GM21526 (cell line): ENCODE results near the gene MLH3.
"Not testable (repeated sequence)": the region's sequence is repeated elsewhere in the genome, so short reads cannot be mapped to it uniquely, and the experiment has no call there.

Source experiments
- ATAC-seq: cut with Tn5 transposase; IDR thresholded peaks from one replicate; pipeline ENCODE4 v1.9.1; 2021; ENCODE audit warnings: moderate library complexity; ENCODE audit not compliant: unreplicated experiment, low FRiP score

Gene MLH3

GRCh38 chr14:75040507-75040906 lies 10.8 kb downstream of the MLH3 start:
- no peak for ATAC-seq

- ATAC-seq = no peak
Observed at GRCh38 chr14:75032939-75033338, 18.3 kb downstream of the MLH3 start.

GRCh38 chr14:75030147-75030546 lies 21.1 kb downstream of the MLH3 start:
- no peak for ATAC-seq

GRCh38 chr14:75025876-75026275 lies 25.4 kb downstream of the MLH3 start:
- no peak for ATAC-seq

GRCh38 chr14:75025082-75025481 lies 26.2 kb downstream of the MLH3 start:
- ATAC-seq = no peak

- no peak for ATAC-seq
Observed at GRCh38 chr14:75023108-75023507, 28.2 kb downstream of the MLH3 start.

GRCh38 chr14:75022655-75023054 lies 28.6 kb downstream of the MLH3 start:
- ATAC-seq = no peak

- ATAC-seq = no peak
Observed at GRCh38 chr14:75018694-75019093, 32.6 kb downstream of the MLH3 start.

GRCh38 chr14:75016815-75017214 lies 34.5 kb downstream of the MLH3 start:
- ATAC-seq = no peak

GRCh38 chr14:75015496-75015895 lies 35.8 kb downstream of the MLH3 start:
- ATAC-seq = no peak

- ATAC-seq = no peak
Observed at GRCh38 chr14:75013290-75013689, 38.0 kb downstream of the MLH3 start.

GRCh38 chr14:75011356-75011994 lies 39.8 kb downstream of the MLH3 start:
- no peak for ATAC-seq

- no peak for ATAC-seq
Observed at GRCh38 chr14:75010472-75011093, 40.7 kb downstream of the MLH3 start.

GRCh38 chr14:75009176-75009575 lies 42.1 kb downstream of the MLH3 start:
- ATAC-seq = no peak

- ATAC-seq = no peak
Observed at GRCh38 chr14:75005357-75005756, 45.9 kb downstream of the MLH3 start.

GRCh38 chr14:75003250-75004027 lies 47.8 kb downstream of the MLH3 start:
- ATAC-seq = no peak

GRCh38 chr14:75002392-75003249 lies 48.6 kb downstream of the MLH3 start, which contains the start of gene EIF2B2:
Gene EIF2B2 (plus strand): TSS chr14:75002921. CDS start chr14:75002991, 70 bp downstream.
- peak; percentile 92 for ATAC-seq

GRCh38 chr14:75001899-75002298 lies 49.4 kb downstream of the MLH3 start:
- ATAC-seq = no peak

- no peak for ATAC-seq
Observed at GRCh38 chr14:75001261-75001660, 50.0 kb downstream of the MLH3 start.

- ATAC-seq = not testable (repeated sequence)
Observed at GRCh38 chr14:74995781-74996180, 55.5 kb downstream of the MLH3 start.

GRCh38 chr14:74994182-74994581 lies 57.1 kb downstream of the MLH3 start:
- ATAC-seq = not testable (repeated sequence)
